CD4-positive, alpha-beta T cell (primary cell): ENCODE data around the gene DESI2. TPM values are rescaled to one million over a fixed set of nuclear protein-coding genes. Genes with fewer than 3 reads are reported as not detected.
A peak's percentile ranks its signal among the peaks of the same experiment; 100 is the strongest.
"Not testable (repeated sequence)": the region's sequence is repeated elsewhere in the genome, so short reads cannot be mapped to it uniquely, and the experiment has no call there.

ENCODE experiments used
- ATAC-seq: fragments of 200-7000 bp; cut with Tn5 transposase; one replicate; pipeline ENCODE4 v1.10.0; 2022; ENCODE audit warnings: mild to moderate bottlenecking; ENCODE audit not compliant: poor library complexity
- CTCF ChIA-PET: fragments of 350-600 bp; sonication (Branson Sonifier 250); formaldehyde crosslinking; loops from one replicate; lab custom pipeline; 2021; ENCODE audit warnings: antibody characterized with exemption, inconsistent platforms; lab: Charles Lee
- POLR2A ChIA-PET: fragments of 350-600 bp; sonication (Branson Sonifier 250); formaldehyde crosslinking; loops from one replicate; lab custom pipeline; 2021; ENCODE audit warnings: antibody characterized with exemption, inconsistent platforms; lab: Charles Lee
- DNase-seq, 14 experiments: peaks; one replicate each; pipeline ENCODE4 v3.0.0-alpha.2; 2013 to 2020; ENCODE audit warnings: mixed read lengths in 2 of 14
- H3K27ac ChIP-seq, 2 donors: one replicate each; pipeline versions ENCODE4 v1.5.1 to v1.7.0; 2013; ENCODE audit warnings: low read length in 2 of 2, low read depth in 1 of 2, mild to moderate bottlenecking in 1 of 2
- H3K27me3 ChIP-seq, 2 experiments: 1 replicate in 1 of 2; 2 replicates in 1 of 2; pipeline versions ENCODE4 v1.6.1 to v1.7.0; 2013; ENCODE audit warnings: low read length in 2 of 2, control low read depth in 1 of 2, mild to moderate bottlenecking in 1 of 2, moderate library complexity in 1 of 2; ENCODE audit not compliant: insufficient read depth in 2 of 2, control insufficient read depth in 1 of 2
- H3K36me3 ChIP-seq: one replicate; pipeline ENCODE4 v1.6.1; 2013; ENCODE audit warnings: low read length, control low read depth; ENCODE audit not compliant: insufficient read depth
- H3K4me1 ChIP-seq: one replicate; pipeline ENCODE4 v1.6.1; 2013; ENCODE audit warnings: low read length, control low read depth; ENCODE audit not compliant: insufficient read depth
- H3K4me3 ChIP-seq: one replicate; pipeline ENCODE4 v1.5.1; 2013; ENCODE audit warnings: mild to moderate bottlenecking, low read length, moderate library complexity
- H3K9me3 ChIP-seq, 2 experiments: 1 replicate in 1 of 2; 2 replicates in 1 of 2; pipeline versions ENCODE4 v1.6.1 to v1.7.0; 2013; ENCODE audit warnings: low read length in 2 of 2, mild to moderate bottlenecking in 2 of 2, control low read depth in 1 of 2, moderate library complexity in 1 of 2; ENCODE audit not compliant: control insufficient read depth in 1 of 2, insufficient read depth in 1 of 2
- H3K27ac Mint-ChIP-seq: one replicate; pipeline ENCODE4 v1.8.0; 2020; ENCODE audit warnings: mixed read lengths
- H3K27me3 Mint-ChIP-seq: one replicate; pipeline ENCODE4 v1.8.0; 2021; ENCODE audit warnings: mixed read lengths
- H3K36me3 Mint-ChIP-seq: one replicate; pipeline ENCODE4 v1.8.0; 2021; ENCODE audit warnings: low read depth, mixed read lengths
- H3K4me1 Mint-ChIP-seq: one replicate; pipeline ENCODE4 v1.8.0; 2021; ENCODE audit warnings: low read depth, mixed read lengths
- H3K4me3 Mint-ChIP-seq: one replicate; pipeline ENCODE4 v1.8.0; 2020; ENCODE audit warnings: mild to moderate bottlenecking, mixed read lengths
- H3K9me3 Mint-ChIP-seq: one replicate; pipeline ENCODE4 v1.8.0; 2020; ENCODE audit warnings: mixed read lengths
- intact Hi-C, 2 experiments: fragments of 100-400 bp; cut with DNase I in 1 of 2; cut with micrococcal nuclease in 1 of 2; formaldehyde crosslinking; loops; one replicate each; pipeline versions ENCODE4 v1.15.1 to v1.9.0; 2023 to 2025; cut with DNase I, micrococcal nuclease
- total RNA-seq, 174 experiments: library from RNA in 2 of 174; stranded (reverse) in 2 of 174; gene quantifications; one replicate each; pipeline ENCODE4 v1.2.3 and lab custom pipeline; 2021 to 2026
- TF ChIP-seq, protein P1 (sequence below): fragments of 200-600 bp; IDR thresholded peaks from one replicate; pipeline ENCODE4 v1.8.0; 2022; ENCODE audit warnings: antibody characterized with exemption, mild to moderate bottlenecking

DESI2 gene
- total RNA-seq, 2 experiments from 2014 or later: 12.9 to 13.7 TPM

DNA sequence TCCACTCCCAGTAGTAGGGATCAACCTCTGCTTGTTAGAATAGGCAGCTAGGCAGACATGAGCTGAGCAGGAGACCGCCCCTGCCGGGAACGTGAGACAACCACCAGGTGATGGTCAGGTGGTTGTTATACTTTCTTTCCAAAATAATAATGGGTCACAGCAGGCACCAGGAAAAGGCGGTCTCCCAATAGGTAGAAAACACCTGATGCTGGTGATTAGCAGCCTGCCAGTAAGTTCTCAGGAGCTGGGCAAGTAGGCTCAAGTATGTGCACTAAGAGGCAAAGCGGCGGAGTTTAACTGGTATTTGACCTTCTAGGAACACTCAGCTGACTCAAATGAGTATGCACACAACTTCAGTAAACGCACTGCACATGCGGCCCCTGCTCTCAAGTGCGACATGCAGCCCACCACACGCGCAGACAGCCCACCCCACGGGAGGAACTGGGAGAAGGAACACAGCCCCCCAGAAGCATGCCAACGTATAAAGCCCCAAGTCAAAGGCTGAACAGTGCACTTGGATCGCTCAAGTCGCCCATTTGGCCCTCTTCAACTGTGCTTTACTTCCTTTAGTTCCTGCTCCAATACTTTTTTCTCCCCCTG is 80.0 kb downstream of the DESI2 start:
- H3K27ac ChIP-seq: no peak overlapping the region
- peaks cover 10% of the 10 kb centered on the region for H3K4me1 Mint-ChIP-seq
- no peaks in the 10 kb centered on the region for H3K36me3 ChIP-seq
- TF ChIP-seq, protein P1, sequence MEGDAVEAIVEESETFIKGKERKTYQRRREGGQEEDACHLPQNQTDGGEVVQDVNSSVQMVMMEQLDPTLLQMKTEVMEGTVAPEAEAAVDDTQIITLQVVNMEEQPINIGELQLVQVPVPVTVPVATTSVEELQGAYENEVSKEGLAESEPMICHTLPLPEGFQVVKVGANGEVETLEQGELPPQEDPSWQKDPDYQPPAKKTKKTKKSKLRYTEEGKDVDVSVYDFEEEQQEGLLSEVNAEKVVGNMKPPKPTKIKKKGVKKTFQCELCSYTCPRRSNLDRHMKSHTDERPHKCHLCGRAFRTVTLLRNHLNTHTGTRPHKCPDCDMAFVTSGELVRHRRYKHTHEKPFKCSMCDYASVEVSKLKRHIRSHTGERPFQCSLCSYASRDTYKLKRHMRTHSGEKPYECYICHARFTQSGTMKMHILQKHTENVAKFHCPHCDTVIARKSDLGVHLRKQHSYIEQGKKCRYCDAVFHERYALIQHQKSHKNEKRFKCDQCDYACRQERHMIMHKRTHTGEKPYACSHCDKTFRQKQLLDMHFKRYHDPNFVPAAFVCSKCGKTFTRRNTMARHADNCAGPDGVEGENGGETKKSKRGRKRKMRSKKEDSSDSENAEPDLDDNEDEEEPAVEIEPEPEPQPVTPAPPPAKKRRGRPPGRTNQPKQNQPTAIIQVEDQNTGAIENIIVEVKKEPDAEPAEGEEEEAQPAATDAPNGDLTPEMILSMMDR: no peak
- ChIA-PET POLR2A (no interaction called here), CTCF (no interaction called here)
- H3K27me3 ChIP-seq: peaks cover 0 to 7% of the 10 kb centered on the region in 2 experiments
- H3K4me3 ChIP-seq: no peak overlapping the region
- peaks cover 13% of the 10 kb centered on the region for H3K4me1 ChIP-seq
- H3K9me3 Mint-ChIP-seq: no peaks in the 10 kb centered on the region
- H3K36me3 Mint-ChIP-seq: peaks cover 8% of the 10 kb centered on the region
- intact Hi-C loops: no loop called here
- peaks cover 22% of the 10 kb centered on the region for H3K27me3 Mint-ChIP-seq
- H3K27ac Mint-ChIP-seq: no peak overlapping the region
- peak overlapping the region; percentile 63 for H3K4me3 Mint-ChIP-seq
- ATAC-seq (no peak), DNase-seq (no peak)
- H3K9me3 ChIP-seq: no peaks in the 10 kb centered on the region

DNA sequence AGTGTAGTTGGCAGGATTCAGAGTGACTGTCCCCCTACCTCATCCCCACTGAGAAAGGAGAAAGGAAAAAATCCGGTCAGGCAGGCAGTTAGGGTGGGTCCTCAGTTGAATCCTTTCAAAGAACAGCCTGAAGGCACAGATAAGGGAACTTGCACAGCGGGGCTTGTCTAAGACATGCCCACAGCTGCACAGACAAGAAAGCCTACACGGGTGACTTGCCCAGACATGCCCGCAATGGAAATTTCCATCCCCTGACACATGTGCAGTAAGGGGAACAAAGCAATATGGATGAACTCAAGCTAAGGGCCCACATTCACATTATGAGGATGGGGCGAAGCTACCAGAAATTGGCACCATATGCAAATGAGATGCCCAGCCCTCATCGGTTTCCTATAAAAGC is 82.5 kb downstream of the DESI2 start:
- no peaks in the 10 kb centered on the region for H3K36me3 ChIP-seq
- Mint-ChIP-seq H3K4me1 (no peaks in the 10 kb centered on the region), H3K4me3 (no peak overlapping the region), H3K36me3 (no peaks in the 10 kb centered on the region), H3K27ac (no peak overlapping the region), H3K27me3 (peaks cover 12% of the 10 kb centered on the region), H3K9me3 (no peaks in the 10 kb centered on the region)
- intact Hi-C loops: no loop called here
- no peak overlapping the region for H3K4me3 ChIP-seq
- H3K4me1 ChIP-seq: peaks cover 3% of the 10 kb centered on the region
- TF ChIP-seq, protein P1: no peak
- DNase-seq: no peak
- H3K27ac ChIP-seq: no peak overlapping the region
- ChIA-PET CTCF (no interaction called here), POLR2A (no interaction called here)
- ATAC-seq: no peak
- H3K9me3 ChIP-seq: no peaks in the 10 kb centered on the region
- H3K27me3 ChIP-seq: no peaks in the 10 kb centered on the region

DNA sequence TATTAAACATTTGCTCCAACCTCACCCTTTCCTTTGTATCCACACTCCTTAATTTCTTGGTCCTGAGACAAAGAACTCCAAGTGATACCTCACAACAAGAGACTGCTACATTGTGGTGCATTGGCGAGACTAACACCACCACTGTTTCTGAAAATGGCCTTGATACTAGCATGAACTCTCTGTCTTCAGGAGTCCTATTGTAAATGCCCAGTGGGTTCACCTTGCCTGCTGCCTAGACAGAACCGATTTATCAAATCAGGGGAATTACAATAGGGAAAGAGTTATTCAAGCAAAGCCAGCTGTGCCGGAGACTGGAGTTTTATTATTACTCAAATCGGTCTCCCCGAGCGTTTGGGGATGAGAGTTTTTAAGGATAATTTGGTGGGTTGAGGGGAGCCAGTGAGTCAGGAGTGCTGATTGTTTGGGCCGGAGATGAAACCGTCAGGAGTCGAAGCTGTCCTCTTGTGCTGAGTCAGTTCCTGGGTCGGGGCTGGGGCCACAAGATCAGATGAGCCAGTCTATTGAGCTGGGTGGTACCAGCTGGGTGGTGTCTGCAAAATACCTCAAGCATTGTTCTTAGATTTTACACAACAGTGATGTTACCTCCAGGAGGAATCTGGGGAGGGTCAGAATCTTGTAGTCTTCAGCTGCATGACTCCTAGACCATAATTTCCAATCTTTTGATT is 83.1 kb downstream of the DESI2 start:
- no peaks in the 10 kb centered on the region for H3K4me1 Mint-ChIP-seq
- peaks cover 11% of the 10 kb centered on the region for H3K27me3 Mint-ChIP-seq
- intact Hi-C loops: no loop called here
- Histone ChIP-seq H3K4me3 (no peak overlapping the region), H3K27ac (no peak overlapping the region), H3K36me3 (no peaks in the 10 kb centered on the region), H3K27me3 (no peaks in the 10 kb centered on the region), H3K4me1 (peaks cover under 1% of the 10 kb centered on the region), H3K9me3 (no peaks in the 10 kb centered on the region)
- DNase-seq (no peak), ATAC-seq (no peak)
- H3K4me3 Mint-ChIP-seq: no peak overlapping the region
- H3K36me3 Mint-ChIP-seq: no peaks in the 10 kb centered on the region
- no peak overlapping the region for H3K27ac Mint-ChIP-seq
- TF ChIP-seq, protein P1: no peak
- ChIA-PET POLR2A (no interaction called here), CTCF (no interaction called here)
- no peaks in the 10 kb centered on the region for H3K9me3 Mint-ChIP-seq

DNA sequence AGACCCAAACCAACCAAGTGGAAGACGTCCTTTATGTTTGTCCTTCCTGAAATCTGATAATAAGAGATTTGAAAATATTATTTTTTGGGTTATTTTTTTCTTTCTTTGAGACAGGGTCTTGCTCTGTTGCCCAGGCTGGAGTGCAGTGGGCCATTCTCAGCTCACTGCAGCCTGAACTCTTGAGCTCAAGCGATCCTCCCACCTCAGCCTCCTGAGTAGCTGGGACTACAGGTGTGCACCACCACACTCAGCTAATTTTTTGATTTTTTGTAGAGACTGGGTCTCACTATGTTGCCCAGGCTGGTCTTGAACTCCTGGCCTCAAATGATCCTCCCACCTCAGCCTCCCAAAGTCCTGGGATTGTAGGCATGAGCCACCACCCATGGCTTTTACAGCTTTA is 86.2 kb downstream of the DESI2 start:
- H3K27ac Mint-ChIP-seq, ATAC-seq, H3K36me3 ChIP-seq, H3K27ac ChIP-seq, CTCF ChIA-PET, POLR2A ChIA-PET, intact Hi-C loops, H3K27me3 ChIP-seq, H3K9me3 ChIP-seq, H3K27me3 Mint-ChIP-seq, H3K36me3 Mint-ChIP-seq, H3K4me3 ChIP-seq, H3K4me3 Mint-ChIP-seq, DNase-seq, H3K4me1 Mint-ChIP-seq, H3K4me1 ChIP-seq, H3K9me3 Mint-ChIP-seq: not testable (repeated sequence)

DNA sequence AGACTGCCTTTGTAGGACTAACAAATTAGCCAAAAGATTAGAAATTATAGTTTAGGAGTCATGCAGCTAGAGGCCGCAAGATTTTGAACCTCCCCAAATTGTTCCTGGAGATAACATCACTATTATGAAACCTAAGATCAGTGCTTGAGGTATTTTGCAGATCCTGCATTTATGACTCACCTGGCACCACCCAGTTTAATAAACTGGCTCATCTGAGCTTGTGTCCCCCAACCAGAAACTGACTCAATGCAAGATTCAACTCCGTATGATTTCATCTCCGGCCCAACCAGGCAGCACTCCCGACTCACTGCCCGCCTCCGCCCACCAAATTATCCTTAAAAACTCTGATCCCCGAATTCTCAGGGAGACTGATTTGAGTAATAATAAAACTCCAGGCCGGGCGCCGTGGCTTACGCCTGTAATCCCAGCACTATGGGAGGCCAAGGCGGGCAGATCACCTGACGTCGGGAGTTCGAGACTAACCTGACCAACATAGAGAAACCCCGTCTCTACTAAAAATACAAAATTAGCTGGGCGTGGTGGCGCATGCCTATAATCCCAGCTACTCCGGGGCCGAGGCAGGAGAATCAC is 87.2 kb downstream of the DESI2 start:
- ATAC-seq, CTCF ChIA-PET, H3K9me3 ChIP-seq, H3K36me3 ChIP-seq, H3K36me3 Mint-ChIP-seq, H3K4me1 Mint-ChIP-seq, H3K4me3 ChIP-seq, H3K27me3 Mint-ChIP-seq, DNase-seq, H3K27me3 ChIP-seq, POLR2A ChIA-PET, intact Hi-C loops, H3K4me1 ChIP-seq, H3K27ac Mint-ChIP-seq, H3K9me3 Mint-ChIP-seq, H3K27ac ChIP-seq, H3K4me3 Mint-ChIP-seq: not testable (repeated sequence)
